DND-41 (cell line): Measurements from ENCODE around the gene TMEM207.

Experiments used
- ATAC-seq: fragments of 200-7000 bp; cut with Tn5 transposase; 3 replicates; pipeline ENCODE4 v1.9.1; 2021; ENCODE audit warnings: low read depth; ENCODE audit not compliant: insufficient read depth
- DNase-seq: peaks from one replicate; pipeline ENCODE4 v3.0.0-alpha.2; 2020
- H2AFZ ChIP-seq: 2 replicates; pipeline ENCODE4 v1.6.0; 2012; ENCODE audit warnings: low read depth, low read length
- H3K27ac ChIP-seq: 2 replicates; pipeline ENCODE4 v1.5.1; 2012; ENCODE audit warnings: low read length, inconsistent platforms
- H3K27me3 ChIP-seq: fragments of 200-600 bp; sonication (generic); 2 replicates; pipeline ENCODE4 v1.6.0; 2012; ENCODE audit warnings: low read length, mild to moderate bottlenecking, inconsistent platforms; ENCODE audit not compliant: insufficient read depth, poor library complexity
- H3K36me3 ChIP-seq: 2 replicates; pipeline ENCODE4 v1.5.1; 2012; ENCODE audit warnings: low read length, inconsistent platforms; ENCODE audit not compliant: insufficient read depth
- H3K4me1 ChIP-seq: 2 replicates; pipeline ENCODE4 v1.5.1; 2012; ENCODE audit warnings: mild to moderate bottlenecking, low read length; ENCODE audit not compliant: insufficient read depth
- H3K4me2 ChIP-seq: 2 replicates; pipeline ENCODE4 v1.6.0; 2012; ENCODE audit warnings: mild to moderate bottlenecking, moderate library complexity, low read length, inconsistent platforms; ENCODE audit not compliant: insufficient read depth
- H3K4me3 ChIP-seq, 2 experiments: fragments of 200-600 bp in 1 of 2; shearing (Covaris generic) in 1 of 2; 2 replicates each; pipeline ENCODE4 v1.5.1; 2012 to 2016; ENCODE audit warnings: inconsistent platforms in 2 of 2, low read length in 2 of 2, mild to moderate bottlenecking in 2 of 2, low read depth in 1 of 2, moderate library complexity in 1 of 2
- H3K79me2 ChIP-seq: 2 replicates; pipeline ENCODE4 v1.6.0; 2012; ENCODE audit warnings: low read length, inconsistent platforms; ENCODE audit not compliant: insufficient read depth
- H3K9ac ChIP-seq: 2 replicates; pipeline ENCODE4 v1.6.0; 2012; ENCODE audit warnings: low read depth, mild to moderate bottlenecking, inconsistent platforms, low read length, moderate library complexity
- H3K9me3 ChIP-seq: 2 replicates; pipeline ENCODE4 v1.5.1; 2012; ENCODE audit warnings: low read length, moderate library complexity, mild to moderate bottlenecking, inconsistent platforms; ENCODE audit not compliant: insufficient read depth, severe bottlenecking
- H4K20me1 ChIP-seq: 2 replicates; pipeline ENCODE4 v1.6.0; 2012; ENCODE audit warnings: low read length; ENCODE audit not compliant: insufficient read depth
- EZH2 ChIP-seq: IDR thresholded peaks from 3 replicates; pipeline ENCODE4 v1.6.1; 2012; ENCODE audit warnings: borderline replicate concordance, low read depth, mild to moderate bottlenecking, moderate library complexity, low read length, inconsistent platforms; ENCODE audit not compliant: severe bottlenecking
- TF ChIP-seq, protein P1 (sequence below): IDR thresholded peaks from 2 replicates; pipeline ENCODE4 v1.5.1; 2012; ENCODE audit warnings: borderline replicate concordance, low read length, moderate library complexity, mild to moderate bottlenecking; ENCODE audit not compliant: poor library complexity, severe bottlenecking; ENCODE audit errors: extremely low read depth

Gene TMEM207

DNA sequence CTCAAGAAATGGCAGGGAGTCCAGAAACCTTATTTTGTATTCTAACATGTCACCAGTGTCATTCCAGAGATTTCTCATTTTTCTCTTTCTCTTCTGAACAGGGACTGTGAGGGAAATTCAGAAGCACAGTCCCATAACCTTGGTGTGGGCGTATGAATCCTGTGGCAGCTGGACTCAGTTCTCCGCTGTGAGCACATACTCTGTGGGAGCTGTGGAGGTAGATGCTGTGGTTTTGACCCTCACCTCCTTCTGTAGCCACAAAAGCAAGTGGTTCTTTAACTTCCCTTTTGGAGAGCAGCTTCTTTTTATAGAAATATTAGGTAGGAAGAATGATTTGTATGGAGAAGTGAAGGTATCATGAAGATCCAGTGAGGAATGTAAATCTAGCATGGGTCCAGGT lies 13.4 kb downstream of the TMEM207 start:
- Histone ChIP-seq H3K4me1 (0 out of 2 replicates have a peak, but pooled peaks cover 2% of the 10 kb centered on the region), H3K9ac (no peak overlapping the region), H3K4me3 (no peak overlapping the region), H3K36me3 (no peaks in the 10 kb centered on the region), H4K20me1 (no peaks in the 10 kb centered on the region), H2AFZ (no peak overlapping the region), H3K27me3 (no peaks in the 10 kb centered on the region), H3K27ac (no peak overlapping the region), H3K79me2 (no peaks in the 10 kb centered on the region), H3K4me2 (no peak overlapping the region), H3K9me3 (no peaks in the 10 kb centered on the region)
- ATAC-seq = no peak
- DNase-seq = no peak
- TF ChIP-seq, protein P1, sequence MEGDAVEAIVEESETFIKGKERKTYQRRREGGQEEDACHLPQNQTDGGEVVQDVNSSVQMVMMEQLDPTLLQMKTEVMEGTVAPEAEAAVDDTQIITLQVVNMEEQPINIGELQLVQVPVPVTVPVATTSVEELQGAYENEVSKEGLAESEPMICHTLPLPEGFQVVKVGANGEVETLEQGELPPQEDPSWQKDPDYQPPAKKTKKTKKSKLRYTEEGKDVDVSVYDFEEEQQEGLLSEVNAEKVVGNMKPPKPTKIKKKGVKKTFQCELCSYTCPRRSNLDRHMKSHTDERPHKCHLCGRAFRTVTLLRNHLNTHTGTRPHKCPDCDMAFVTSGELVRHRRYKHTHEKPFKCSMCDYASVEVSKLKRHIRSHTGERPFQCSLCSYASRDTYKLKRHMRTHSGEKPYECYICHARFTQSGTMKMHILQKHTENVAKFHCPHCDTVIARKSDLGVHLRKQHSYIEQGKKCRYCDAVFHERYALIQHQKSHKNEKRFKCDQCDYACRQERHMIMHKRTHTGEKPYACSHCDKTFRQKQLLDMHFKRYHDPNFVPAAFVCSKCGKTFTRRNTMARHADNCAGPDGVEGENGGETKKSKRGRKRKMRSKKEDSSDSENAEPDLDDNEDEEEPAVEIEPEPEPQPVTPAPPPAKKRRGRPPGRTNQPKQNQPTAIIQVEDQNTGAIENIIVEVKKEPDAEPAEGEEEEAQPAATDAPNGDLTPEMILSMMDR = no peak
- TF ChIP-seq EZH2 = no peak

DNA sequence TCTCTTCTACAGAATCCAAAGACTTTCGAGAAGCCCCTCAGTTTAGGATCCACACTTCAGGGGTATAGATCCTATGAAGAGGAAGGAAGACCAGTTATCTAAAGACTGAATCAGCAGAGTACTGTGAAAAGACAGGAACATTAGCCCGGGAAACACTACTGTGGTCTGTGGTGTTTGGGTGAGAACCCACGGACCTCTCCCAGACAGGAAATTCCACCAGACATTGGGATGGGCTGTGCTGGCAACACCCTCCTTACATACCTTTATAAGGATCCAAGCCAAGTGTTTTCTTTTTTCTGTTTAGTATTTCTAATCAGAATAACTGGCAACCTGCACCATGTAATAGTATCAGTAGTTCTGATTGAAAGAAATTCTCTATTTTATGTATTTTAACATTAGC lies 14.1 kb downstream of the TMEM207 start:
- no peak for ATAC-seq
- TF ChIP-seq EZH2 = no peak
- TF ChIP-seq, protein P1 = no peak
- no peaks in the 10 kb centered on the region for H3K79me2 ChIP-seq
- no peaks in the 10 kb centered on the region for H3K36me3 ChIP-seq
- H3K4me1 ChIP-seq = 0 out of 2 replicates have a peak, but pooled peaks cover 2% of the 10 kb centered on the region
- H3K9me3 ChIP-seq = no peaks in the 10 kb centered on the region
- no peak overlapping the region for H3K27ac ChIP-seq
- DNase-seq = no peak
- H3K9ac ChIP-seq = no peak overlapping the region
- H3K4me3 ChIP-seq = no peak overlapping the region
- H3K27me3 ChIP-seq = no peaks in the 10 kb centered on the region
- H3K4me2 ChIP-seq = no peak overlapping the region
- H2AFZ ChIP-seq = no peak overlapping the region
- H4K20me1 ChIP-seq = no peaks in the 10 kb centered on the region

DNA sequence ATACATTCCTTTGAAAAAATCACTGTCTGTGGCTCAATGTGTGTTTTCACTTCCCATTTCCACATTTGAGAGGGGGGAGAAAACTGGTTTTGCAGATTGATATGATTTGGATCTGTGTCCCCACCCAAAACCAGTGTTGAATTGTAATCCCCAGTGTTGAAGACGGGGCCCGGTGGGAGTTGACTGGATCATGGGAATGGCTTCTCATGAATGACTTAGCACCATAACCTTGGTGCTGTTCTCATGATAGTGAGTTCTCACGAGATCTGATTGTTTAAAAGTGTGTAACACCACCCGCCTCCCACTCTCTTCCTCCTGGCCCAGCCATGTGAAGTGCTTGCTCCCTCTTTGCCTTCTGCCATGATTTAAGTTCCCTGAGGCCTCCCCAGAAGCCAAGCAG lies 16.1 kb downstream of the TMEM207 start:
- Histone ChIP-seq H3K4me2 (no peak overlapping the region), H3K79me2 (no peaks in the 10 kb centered on the region), H4K20me1 (no peaks in the 10 kb centered on the region), H3K9ac (no peak overlapping the region), H2AFZ (no peak overlapping the region), H3K27me3 (no peaks in the 10 kb centered on the region), H3K36me3 (no peaks in the 10 kb centered on the region), H3K27ac (no peak overlapping the region), H3K4me1 (0 out of 2 replicates have a peak, but pooled peaks cover 2% of the 10 kb centered on the region), H3K9me3 (no peaks in the 10 kb centered on the region), H3K4me3 (no peak overlapping the region)
- no peak for DNase-seq
- no peak for ATAC-seq
- TF ChIP-seq, protein P1 = no peak
- no peak for TF ChIP-seq EZH2

DNA sequence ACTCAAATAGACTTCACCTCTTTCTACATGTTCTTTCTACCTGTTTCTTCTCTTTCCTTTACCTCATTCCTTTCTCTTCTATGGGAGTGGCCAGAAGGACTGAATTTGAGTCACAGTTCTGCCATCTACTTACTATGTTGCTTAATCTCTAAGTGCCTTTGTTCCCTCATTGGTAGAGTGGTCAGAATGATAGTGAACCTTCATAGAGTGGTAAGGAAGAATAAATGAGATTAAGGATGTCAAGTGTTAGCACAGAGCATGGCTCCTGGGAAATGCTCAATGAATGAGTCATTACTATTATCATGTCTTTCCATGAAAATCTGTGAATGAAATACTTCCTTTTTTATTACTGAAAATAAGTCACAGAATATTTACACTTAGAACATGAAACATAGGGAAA lies 17.5 kb downstream of the TMEM207 start:
- 0 out of 2 replicates have a peak, but pooled peaks cover 2% of the 10 kb centered on the region for H3K4me1 ChIP-seq
- no peaks in the 10 kb centered on the region for H3K27me3 ChIP-seq
- H3K9me3 ChIP-seq = no peaks in the 10 kb centered on the region
- H3K4me3 ChIP-seq = no peak overlapping the region
- no peak overlapping the region for H3K4me2 ChIP-seq
- H2AFZ ChIP-seq = no peak overlapping the region
- no peaks in the 10 kb centered on the region for H3K79me2 ChIP-seq
- ATAC-seq (no peak), DNase-seq (no peak)
- H3K36me3 ChIP-seq = no peaks in the 10 kb centered on the region
- H3K27ac ChIP-seq = no peak overlapping the region
- H3K9ac ChIP-seq = no peak overlapping the region
- H4K20me1 ChIP-seq = no peaks in the 10 kb centered on the region
- no peak for TF ChIP-seq EZH2
- TF ChIP-seq, protein P1 = no peak
